Activated CD8-positive, alpha-beta memory T cell treated with anti-CD3 and anti-CD28 coated beads for 36 hours (primary cell): ENCODE measurements around the gene ZNF566. TPM values are rescaled to one million over a fixed set of nuclear protein-coding genes. Genes with fewer than 3 reads are reported as not detected.

ENCODE experiments used
- CTCF ChIA-PET: fragments of 350-600 bp; sonication (Branson Sonifier 250); formaldehyde crosslinking; loops from one replicate; lab custom pipeline; 2021; ENCODE audit warnings: antibody characterized with exemption; lab: Charles Lee
- POLR2A ChIA-PET: fragments of 350-600 bp; sonication (Branson Sonifier 250); formaldehyde crosslinking; loops from one replicate; lab custom pipeline; 2021; ENCODE audit warnings: antibody characterized with exemption; lab: Charles Lee
- total RNA-seq, 2 experiments: library from RNA; stranded (reverse); gene quantifications; one replicate each; pipeline ENCODE4 v1.2.3, GENCODE V29; 2021

ZNF566 gene
- total RNA-seq, 2 experiments from 2014 or later, result 7.3 to 7.7 TPM

- POLR2A ChIA-PET, result no interaction called here
- CTCF ChIA-PET, result no interaction called here
These were observed 5.7 kb downstream of the ZNF566 start for GRCh38 chr19:36483653-36484052.

- CTCF ChIA-PET, result no interaction called here
These were observed 6.5 kb downstream of the ZNF566 start for GRCh38 chr19:36482876-36483275.

GRCh38 chr19:36460046-36460445 lies 29.3 kb downstream of the ZNF566 start:
- CTCF ChIA-PET, result interaction anchor here (0.7 kb wide), 1 partner anchor 448 kb away, joined by 6 read pairs; no protein-coding TSS in a partner anchor
- POLR2A ChIA-PET, result interaction anchor here (0.6 kb wide), 1 partner anchor 1130 kb away, joined by 5 read pairs; no protein-coding TSS in a partner anchor

More at GRCh38 chr19:36482876-36483275, 6.5 kb downstream of the ZNF566 start:
- POLR2A ChIA-PET, result no interaction called here

- ChIA-PET CTCF (interaction anchor here (0.7 kb wide), 1 partner anchor 15 kb away, joined by 3 read pairs; no protein-coding TSS in a partner anchor), POLR2A (no interaction called here)
These were observed 32.5 kb downstream of the ZNF566 start for GRCh38 chr19:36456831-36457230.

GRCh38 chr19:36449059-36449670 lies 40.2 kb downstream of the ZNF566 start:
- CTCF ChIA-PET, result no interaction called here
- POLR2A ChIA-PET, result no interaction called here

- ChIA-PET CTCF (no interaction called here), POLR2A (no interaction called here)
These were observed 48.0 kb downstream of the ZNF566 start for GRCh38 chr19:36441339-36441738.

GRCh38 chr19:36436531-36436930 lies 52.8 kb downstream of the ZNF566 start:
- ChIA-PET CTCF (no interaction called here), POLR2A (no interaction called here)

GRCh38 chr19:36423925-36424324 lies 65.4 kb downstream of the ZNF566 start:
- ChIA-PET POLR2A (no interaction called here), CTCF (no interaction called here)

GRCh38 chr19:36421749-36422481 lies 67.4 kb downstream of the ZNF566 start:
- POLR2A ChIA-PET, result interaction anchor here (0.8 kb wide), 1 partner anchor 43 kb away, joined by 9 read pairs; the partner anchor contains the start of gene ZFP14
- CTCF ChIA-PET, result no interaction called here

- ChIA-PET POLR2A (no interaction called here), CTCF (no interaction called here)
These were observed 68.2 kb downstream of the ZNF566 start for GRCh38 chr19:36420961-36421748.

- ChIA-PET POLR2A (interaction anchor here (0.5 to 1.6 kb wide), 5 partner anchors 70 to 1991 kb away, joined by 3 to 11 read pairs (median 4); partner anchors contain the start of genes ZNF146, ZNF565 and ZNF566), CTCF (no interaction called here)
These were observed 70.9 kb downstream of the ZNF566 start, which contains the start of gene ZFP82 for GRCh38 chr19:36418287-36419001. Gene ZFP82 (minus strand): TSS chr19:36418644. CDS start chr19:36409789, 8,855 bp downstream.

GRCh38 chr19:36417752-36418286 lies 71.5 kb downstream of the ZNF566 start:
- ChIA-PET POLR2A (interaction anchor here (0.5 to 1.6 kb wide), 3 partner anchors 71 to 248 kb away, joined by 3 to 6 read pairs (median 4); partner anchors contain the start of genes ZNF146, ZNF565 and ZNF566), CTCF (no interaction called here)

GRCh38 chr19:36409841-36410240 lies 79.5 kb downstream of the ZNF566 start:
- ChIA-PET POLR2A (no interaction called here), CTCF (no interaction called here)

- POLR2A ChIA-PET, result no interaction called here
- CTCF ChIA-PET, result no interaction called here
These were observed 81.3 kb downstream of the ZNF566 start for GRCh38 chr19:36408101-36408500.

- POLR2A ChIA-PET, result no interaction called here
- CTCF ChIA-PET, result no interaction called here
These were observed 84.9 kb downstream of the ZNF566 start for GRCh38 chr19:36404498-36404897.

GRCh38 chr19:36401475-36401874 lies 87.9 kb downstream of the ZNF566 start:
- POLR2A ChIA-PET, result no interaction called here
- CTCF ChIA-PET, result no interaction called here

GRCh38 chr19:36398571-36398970 lies 90.8 kb downstream of the ZNF566 start:
- ChIA-PET POLR2A (no interaction called here), CTCF (no interaction called here)
